HG03354 (cell line): ENCODE measurements around the gene PARD3B.

Experiments
- ATAC-seq: cut with Tn5 transposase; IDR thresholded peaks from one replicate; pipeline ENCODE4 v1.9.1; 2021; ENCODE audit warnings: mild to moderate bottlenecking; ENCODE audit not compliant: unreplicated experiment, poor library complexity, severe bottlenecking

Gene PARD3B

DNA sequence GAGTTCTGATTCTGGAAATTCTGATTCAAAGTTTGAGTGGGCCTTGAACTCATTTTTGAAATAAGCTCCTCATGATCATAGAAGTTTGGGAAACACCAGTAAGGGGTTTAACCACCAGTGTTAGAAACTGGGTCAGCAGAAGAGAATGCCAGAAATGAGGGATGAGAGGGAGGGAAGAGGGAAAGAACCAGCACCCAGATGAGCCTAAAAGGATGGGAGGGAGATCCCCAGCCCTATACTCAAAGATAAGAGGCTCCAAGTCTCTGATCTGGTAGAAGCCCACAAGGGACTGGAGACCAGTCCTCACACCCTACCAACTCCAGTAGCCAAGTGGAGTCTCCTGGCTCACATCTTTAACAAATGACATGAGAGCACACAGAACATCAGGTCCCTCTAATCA is 832.0 kb downstream of the PARD3B start:
- ATAC-seq = no peak

DNA sequence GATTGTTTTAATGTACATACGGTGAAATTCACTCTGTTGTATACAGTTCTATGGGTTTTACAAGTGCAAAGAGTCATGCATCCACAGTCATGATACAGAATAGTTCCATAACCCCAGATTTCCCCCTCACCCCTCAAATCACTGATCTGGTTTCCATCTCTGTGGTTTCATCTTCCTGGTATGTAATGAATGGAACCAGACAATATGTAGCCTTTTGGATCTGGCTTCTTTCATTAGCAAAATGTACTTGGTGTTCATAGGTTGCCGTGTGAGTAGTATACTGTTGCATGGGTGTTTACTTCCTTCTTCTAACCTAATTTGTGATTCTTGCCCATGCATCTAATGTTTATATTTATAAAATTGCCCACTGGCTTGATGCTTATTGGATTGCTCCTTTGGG is 838.3 kb downstream of the PARD3B start:
- ATAC-seq = no peak

DNA sequence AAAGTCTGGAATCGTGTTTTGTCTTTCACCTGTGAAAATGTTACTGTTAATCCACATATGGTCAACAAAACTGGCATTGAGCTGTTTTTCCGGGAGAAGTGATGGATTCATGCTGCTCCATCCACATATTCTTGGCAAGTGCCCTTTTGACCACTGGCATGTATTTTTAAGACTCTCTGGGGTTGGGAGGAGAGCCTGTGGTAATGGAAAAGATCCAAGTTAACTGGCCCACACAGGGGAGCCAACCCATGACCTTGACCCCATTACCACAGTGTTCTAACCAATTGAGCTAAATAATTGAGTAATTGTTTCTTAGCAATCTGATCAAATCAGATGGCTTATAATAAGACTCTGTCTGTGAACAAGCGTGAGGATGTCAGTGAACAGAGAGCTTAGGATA is 840.8 kb downstream of the PARD3B start:
- no peak for ATAC-seq

DNA sequence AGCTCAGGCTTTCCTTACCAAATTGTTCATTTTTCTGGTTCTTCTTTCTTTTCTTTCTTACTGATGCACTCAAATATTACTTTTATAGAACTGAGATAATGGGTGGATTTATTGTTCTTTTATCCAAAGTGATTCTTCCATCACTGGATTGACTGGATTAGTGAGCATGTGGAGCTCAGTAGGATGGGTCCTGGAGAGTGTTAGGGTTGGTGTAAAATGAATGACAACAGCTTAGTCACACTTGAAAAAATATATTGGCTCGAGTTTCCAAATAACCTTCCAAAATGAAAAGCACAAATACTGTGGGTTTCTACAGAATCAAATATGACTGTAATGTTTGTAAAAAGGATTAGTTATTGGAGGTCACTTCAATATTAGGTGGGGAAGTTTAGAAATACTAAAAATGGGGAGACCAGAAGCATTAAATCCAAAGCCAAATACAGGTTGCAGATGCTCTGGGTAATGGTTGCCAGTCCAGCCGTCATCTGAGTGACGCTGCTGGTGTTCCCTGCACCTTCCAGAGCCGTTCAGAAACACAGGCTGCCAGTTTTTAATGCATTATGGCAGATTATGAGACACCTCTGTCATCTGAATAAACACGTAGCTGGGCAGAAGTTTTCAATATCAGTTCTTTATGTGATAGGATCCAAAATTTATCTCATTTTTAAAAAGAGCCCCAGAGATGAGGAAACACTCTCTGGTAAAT is 842.2 kb downstream of the PARD3B start:
- ATAC-seq = no peak

DNA sequence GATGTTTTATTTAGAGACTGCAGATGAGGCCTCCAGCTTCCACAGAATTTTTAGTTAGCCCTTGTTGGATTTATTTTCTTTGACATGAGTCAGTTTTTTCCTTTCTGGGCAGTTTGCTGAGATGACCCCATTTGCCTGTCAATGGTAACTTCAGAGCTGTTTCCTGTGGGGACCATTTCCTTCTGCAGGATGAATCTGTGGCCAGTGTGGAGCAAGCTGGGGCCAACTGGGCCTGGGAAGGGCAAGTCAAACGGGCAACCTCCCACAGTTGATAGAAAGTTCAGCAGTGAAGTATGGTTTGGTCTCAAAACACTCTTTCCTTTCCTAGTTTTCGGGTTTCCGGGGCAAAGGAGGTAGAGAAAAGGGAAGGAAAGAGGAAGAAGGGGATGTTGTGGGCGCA is 845.6 kb downstream of the PARD3B start:
- ATAC-seq = no peak

DNA sequence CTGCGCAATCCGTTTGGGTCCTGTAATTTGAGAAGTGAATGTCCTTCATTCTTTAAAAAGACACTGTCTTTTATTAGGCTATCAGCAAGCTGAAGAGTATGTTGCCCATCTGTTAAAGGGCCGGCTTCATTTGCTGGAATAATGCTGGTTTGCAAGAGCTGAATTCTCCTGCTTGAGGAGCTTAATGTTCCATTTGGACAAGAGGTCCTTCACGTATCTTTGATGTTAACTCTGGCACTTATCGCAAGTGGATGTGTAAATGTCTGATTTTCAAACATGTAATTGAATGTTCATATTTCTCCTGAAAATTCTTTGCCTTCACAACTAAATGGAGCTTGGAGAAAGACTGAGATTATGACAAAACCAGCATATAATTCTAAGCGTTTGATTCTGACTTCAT is 856.2 kb downstream of the PARD3B start:
- ATAC-seq = no peak

DNA sequence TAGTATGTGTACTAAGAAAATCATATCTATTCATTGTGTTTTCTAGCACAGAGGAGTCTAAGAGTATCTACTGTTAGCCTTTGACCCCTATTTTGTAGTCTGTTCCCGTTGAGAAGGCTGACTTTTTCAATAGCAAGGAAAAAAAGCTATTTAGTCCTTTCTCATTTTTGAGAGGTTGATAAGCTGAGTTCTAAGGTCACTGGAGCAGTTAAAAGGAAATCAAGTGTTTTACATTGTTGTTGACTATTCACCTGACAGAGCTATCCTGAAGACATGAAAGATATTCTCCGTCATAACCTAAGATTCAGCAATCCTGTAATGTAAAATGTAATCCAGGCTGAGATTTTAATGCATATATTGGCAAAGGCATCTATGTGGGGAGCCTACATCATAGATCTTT is 856.7 kb downstream of the PARD3B start:
- ATAC-seq = no peak

DNA sequence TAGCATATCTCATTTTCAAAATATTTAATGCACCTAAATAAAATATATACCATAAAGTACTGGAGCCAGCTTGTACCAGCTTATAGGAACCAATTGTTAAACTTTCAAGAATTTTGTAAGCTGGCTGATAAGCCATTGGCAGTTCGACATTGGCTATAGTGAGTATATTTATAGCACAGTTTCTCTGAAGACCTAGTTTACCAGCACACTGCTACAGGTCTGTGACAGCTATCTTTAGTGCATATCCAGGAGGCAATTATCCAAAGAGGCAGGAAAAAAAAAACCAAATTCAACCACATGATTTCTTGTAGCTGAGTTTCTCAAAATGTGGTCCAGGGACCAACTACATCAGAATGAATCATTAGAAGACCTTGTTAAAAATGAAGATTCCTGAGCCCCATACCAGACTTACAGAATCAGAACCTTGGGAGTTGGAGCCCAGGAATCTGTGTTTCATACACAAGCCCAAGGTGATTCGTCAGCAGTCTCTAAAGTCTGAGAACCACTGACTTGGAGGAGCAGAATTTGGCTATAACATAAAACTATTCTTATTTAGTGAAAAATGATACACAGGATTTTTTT is 858.1 kb downstream of the PARD3B start:
- ATAC-seq = no peak

DNA sequence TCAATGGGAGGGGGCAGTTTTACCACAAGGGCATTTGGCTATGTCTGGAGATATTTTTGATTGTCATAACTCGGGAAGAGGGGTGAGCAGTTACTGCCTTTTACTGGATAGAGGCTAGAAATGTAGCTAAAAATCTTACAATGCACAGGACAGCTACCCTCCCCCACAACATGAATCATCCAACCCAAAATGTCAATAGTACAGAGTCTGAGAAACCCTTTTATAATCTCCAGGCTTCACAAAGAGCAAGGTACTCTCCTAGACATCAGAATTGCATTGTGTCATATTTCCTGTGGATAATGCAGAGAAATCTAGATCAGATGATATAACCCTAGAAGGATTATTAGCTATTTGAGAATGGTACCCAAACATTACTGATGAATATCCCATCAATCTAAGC is 859.9 kb downstream of the PARD3B start:
- ATAC-seq = no peak

DNA sequence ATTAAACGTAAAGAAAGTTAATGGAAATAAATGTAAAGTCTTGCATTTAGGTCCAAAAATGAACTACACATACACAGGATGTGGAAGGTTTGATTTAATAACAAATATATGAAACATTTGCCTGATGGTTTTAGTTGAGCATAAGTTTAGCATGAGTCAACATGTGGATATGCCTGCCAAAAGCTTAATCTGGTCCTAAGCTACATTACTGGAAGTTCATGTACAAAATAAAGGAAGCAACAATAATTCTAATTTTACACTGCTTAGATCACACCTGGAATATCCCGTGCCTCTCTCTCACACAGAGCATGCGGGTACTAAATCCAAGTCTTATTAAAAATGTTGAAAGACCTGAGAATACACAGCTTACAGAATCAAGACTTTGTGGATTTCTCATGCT is 860.5 kb downstream of the PARD3B start:
- ATAC-seq = no peak

DNA sequence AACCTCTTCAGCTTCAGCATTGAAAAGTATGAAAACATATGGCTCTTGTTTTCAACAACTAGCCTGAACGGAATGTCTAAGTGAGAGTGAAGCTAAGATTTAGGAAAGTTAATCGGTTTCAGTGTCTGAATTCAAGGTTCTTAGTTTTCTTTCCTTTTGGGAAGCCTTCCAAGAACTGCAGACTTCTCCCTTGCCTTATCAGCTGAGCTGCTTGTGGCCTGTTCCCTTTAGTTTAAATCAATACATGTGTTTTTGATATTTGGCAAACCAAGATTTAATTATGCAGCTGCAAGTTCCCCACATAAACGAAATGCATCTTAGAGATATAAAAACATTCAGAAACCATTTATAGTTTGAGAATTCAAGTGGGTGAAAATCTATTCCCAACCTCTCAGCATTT is 862.7 kb downstream of the PARD3B start:
- ATAC-seq = no peak

DNA sequence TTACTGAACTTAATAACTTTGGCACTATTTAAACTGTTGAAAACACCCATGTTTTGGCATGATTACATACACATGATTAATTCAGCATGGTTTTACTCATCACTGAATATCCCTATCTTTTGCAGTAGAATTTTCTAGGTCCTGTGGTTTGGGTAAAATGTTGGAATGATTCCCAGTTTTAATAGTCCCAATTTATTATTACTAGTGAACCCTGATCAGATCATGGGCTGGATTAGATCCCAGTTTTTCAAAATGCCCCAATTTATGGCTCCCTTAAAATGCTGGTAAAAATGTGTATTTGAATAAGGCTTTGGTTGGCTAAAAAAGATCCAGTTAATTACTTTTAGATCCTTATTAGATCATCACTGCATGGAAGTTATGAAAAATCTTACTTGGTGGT is 863.4 kb downstream of the PARD3B start:
- no peak for ATAC-seq

DNA sequence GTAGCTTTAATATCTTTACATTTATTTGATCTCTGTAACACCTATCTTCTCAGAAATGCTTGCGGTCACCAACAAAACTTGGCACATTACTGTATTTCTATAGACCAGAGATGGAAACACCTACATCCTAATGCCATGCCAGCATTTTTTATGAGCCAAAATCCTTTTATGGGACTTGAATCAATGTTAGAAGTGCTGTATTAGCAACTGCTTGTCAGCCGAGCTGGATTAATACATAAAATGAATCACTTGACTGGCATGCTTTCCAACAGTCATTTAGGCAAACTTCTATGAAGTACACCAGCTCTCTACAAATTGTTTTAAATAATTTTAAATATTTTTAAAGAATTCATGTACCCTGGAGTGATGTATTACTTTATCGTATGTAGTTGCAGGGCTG is 864.1 kb downstream of the PARD3B start:
- no peak for ATAC-seq

DNA sequence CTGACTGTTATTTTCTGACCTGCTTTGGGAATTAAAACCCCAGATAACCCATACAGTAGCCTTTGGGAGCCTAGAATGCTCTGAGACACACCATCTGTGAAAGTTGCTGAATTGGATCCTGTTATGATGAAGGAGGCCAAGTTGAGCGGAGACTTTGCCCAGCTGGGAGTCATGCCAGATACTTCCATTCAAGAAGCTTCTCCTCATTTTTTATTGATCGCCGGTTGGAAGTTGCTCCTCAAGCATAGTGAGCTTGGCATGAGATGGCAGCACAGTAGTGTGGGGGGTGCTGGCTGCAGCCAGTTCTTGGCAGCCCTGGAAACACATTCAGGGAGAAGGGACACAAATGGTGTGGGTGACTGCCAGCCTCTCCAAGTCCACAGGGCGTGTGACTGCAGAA is 866.3 kb downstream of the PARD3B start:
- ATAC-seq = no peak

DNA sequence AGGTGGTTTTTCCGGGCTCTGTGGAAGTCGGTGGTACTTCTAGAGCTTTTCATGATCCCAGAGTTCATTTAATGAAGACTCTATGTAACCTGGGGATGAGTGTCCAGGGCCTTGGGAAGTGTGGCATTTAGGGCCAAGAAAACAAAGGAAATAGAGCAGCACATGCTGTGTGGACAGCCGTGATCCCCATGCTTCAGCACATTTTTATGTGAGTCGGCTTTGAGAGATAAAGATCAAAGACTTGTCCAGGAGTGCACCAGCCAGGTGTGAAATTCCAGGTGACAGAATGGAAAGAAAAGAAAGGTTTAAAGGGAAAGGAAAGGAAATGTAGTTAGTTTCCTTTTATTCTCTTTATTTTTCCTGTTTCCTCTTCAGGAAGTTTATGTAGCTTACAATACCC is 879.1 kb downstream of the PARD3B start:
- no peak for ATAC-seq

DNA sequence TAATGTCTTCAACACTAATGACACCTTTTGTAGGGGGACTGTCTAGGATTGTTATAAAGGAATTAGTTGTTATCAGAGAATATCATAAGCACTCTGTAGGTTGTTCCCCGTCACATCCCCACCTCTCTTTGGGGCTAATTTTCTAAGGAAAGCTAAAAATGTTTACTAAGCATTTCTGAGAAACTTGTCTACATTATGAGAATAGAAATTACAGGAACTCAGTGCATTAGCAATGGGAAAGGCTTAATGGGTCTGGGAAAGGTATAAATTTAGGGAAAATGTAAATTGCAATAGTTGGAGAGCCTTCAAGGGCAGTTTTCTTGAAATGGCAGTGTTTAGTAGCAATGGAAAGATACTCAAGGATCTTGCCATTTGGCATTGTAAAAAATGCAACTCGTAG is 879.8 kb downstream of the PARD3B start:
- no peak for ATAC-seq

DNA sequence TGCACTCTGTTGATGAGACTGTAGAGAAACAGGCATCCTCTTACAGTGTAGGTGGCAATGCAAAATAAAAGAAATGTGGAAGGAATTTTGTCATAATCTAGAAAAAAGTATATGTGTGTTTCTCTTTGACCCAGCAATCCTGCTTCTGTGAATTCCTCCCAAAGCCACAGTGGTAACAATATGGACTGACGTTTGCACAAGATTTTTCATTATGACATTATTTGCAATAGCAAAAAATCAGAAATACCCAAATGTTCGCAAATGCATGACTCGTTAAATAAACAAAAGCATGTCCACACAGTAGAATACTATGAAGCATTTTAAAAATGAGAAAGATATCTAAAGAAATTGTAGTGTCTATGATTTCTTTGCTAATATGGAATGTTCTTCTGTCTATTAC is 881.8 kb downstream of the PARD3B start:
- no peak for ATAC-seq

DNA sequence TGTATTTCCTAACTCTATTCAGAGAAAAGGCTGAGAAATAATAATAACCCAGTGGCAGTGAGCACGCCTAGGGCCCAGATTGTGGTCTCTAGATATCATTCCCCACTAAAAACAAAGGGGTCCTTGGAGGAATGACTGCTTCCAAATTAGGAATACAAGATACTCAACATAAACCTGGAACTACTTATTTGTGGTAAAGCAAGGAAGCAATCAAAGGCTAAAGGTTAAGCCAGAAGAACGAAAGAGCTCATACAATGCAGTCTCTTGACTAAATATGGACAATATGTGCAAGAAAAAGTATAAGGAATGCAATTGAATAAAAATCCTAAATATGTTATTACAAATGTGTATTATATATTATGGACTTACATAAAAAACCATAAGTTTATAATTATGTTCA is 883.5 kb downstream of the PARD3B start:
- ATAC-seq = no peak

DNA sequence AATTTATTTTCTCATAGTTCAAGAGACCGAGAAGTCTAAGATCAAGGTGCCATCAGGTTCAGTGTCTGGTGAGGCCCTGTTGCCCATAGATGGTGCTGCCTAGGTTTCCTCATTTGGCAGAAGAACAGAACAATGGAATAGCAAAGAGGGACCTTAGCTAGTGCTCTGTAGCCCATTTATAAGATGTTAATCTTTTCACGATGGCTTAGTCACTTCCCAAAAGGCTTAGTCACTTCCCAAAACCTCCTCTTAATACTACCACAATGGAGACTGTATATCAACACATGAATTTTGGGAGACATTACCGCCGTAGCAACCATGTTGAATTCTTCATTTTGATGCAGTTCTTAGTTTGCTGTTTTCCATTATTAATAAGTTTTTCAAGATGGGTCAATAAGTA is 890.7 kb downstream of the PARD3B start:
- ATAC-seq = no peak

DNA sequence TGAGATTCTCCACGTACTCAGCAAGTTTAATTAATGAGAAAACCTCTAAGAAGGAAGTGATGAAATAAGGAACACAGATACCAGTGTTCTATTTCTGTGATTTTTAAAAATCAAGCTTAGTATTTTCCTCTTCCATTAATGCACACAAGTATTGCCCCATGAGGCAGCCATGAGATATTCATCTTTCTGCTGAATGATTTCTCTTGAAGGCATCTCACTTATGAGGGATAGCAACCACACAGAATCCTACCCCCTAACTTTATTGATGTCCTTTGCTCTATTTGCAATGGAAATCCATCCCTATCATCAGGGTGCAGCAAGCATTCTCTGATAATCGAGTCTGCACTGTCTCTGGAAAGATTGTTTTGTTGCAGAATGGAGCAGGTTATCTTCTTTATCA is 893.0 kb downstream of the PARD3B start:
- no peak for ATAC-seq

DNA sequence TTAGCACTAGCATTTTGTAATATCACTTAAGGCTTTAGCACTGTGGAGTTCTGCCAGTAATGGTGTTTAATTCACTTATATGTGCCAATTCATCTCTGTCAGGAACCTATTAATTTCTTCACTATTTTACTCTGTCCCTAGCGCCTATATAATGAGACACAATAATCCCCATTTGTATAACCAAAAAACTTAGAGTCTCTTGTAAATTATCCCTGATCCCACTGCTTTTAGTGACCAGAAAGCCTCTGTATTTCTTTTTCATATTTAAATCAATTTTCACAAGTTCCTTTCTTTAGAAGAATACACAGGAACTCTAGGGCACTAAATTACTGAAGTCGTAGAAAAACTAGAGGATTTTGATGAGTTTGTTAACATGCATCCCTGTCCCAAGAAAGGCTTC is 894.3 kb downstream of the PARD3B start:
- ATAC-seq = no peak

DNA sequence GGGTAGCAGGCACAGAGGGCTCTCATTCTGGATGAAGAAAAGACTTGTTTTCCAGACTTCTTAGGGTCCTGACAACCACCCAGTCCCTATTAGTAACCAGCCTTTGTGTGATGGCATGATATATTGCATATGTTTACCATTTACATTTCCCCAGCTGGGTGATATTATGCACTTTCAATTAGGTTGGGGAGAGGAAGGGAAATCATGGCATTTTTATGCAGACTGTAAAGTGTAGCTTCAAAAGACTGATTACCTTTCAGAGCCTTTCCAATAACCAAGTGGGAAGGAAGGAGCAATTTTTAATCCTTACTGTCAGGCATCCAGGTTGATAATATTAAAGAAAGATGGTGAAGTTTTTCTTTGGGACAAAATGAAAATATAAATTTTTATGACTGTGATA is 896.2 kb downstream of the PARD3B start:
- ATAC-seq = no peak
